HCT116 (cell line): ENCODE data around the gene SLC6A2. TPM values are rescaled to one million over a fixed set of nuclear protein-coding genes. Genes with fewer than 3 reads are reported as not detected.

Experiments
- ATAC-seq: fragments of 200-7000 bp; cut with Tn5 transposase; 2 replicates; pipeline ENCODE4 v1.9.1; 2020; ENCODE audit warnings: mild to moderate bottlenecking, moderate library complexity
- BruUV-seq: library from RNA; stranded (reverse); fragments of 400-500 nt; replicated peaks from 2 replicates; lab custom pipeline; 2021; lab: Mats Ljungman, UMichigan
- CTCF ChIA-PET: fragments of 300-600 bp; sonication (Branson Sonifier 250); formaldehyde crosslinking; loops from one replicate; lab custom pipeline; 2021; ENCODE audit warnings: antibody characterized with exemption; lab: Charles Lee
- POLR2A ChIA-PET: fragments of 300-600, 350-600 bp; sonication (Branson Sonifier 250); formaldehyde crosslinking; loops from one replicate; lab custom pipeline; 2021; ENCODE audit warnings: antibody characterized with exemption; lab: Charles Lee
- RAD21 ChIA-PET, 2 experiments: fragments of 300-600 bp; sonication (Branson Sonifier 250); formaldehyde crosslinking; loops; one replicate each; lab custom pipeline; 2023; ENCODE audit warnings: low total read pairs in 2 of 2; ENCODE audit not compliant: uncharacterized antibody in 2 of 2, unreplicated experiment in 2 of 2, low non-redundant PET in 1 of 2; lab: Charles Lee
- DNase-seq: peaks from one replicate; pipeline ENCODE4 v3.0.0-alpha.2; 2010; ENCODE audit warnings: low read depth, low spot score
- H2AFZ ChIP-seq: fragments of 200-600 bp; shearing (Covaris generic), sonication (generic); 2 replicates; pipeline ENCODE4 v1.6.1; 2017; ENCODE audit warnings: low read depth, mixed run types, mixed read lengths, antibody characterized with exemption, low read length; ENCODE audit not compliant: poor library complexity, severe bottlenecking
- H3K27ac ChIP-seq: 2 replicates; pipeline ENCODE4 v1.5.1; 2012; ENCODE audit warnings: low read depth, low read length
- H3K27me3 ChIP-seq: fragments of 200-600 bp; sonication (generic); 2 replicates; pipeline ENCODE4 v1.6.1; 2016; ENCODE audit warnings: mixed run types, low read length, mixed read lengths; ENCODE audit not compliant: insufficient read depth
- H3K36me3 ChIP-seq, 2 experiments: fragments of 200-500 bp in 1 of 2; fragments of 200-600 bp in 1 of 2; sonication (Bioruptor generic) in 1 of 2; sonication (generic) in 1 of 2; 2 replicates each; pipeline versions ENCODE4 v1.5.1 to v1.6.1; 2014 to 2016; ENCODE audit warnings: low read length in 2 of 2, inconsistent platforms in 1 of 2, mixed read lengths in 1 of 2, mixed run types in 1 of 2; ENCODE audit not compliant: insufficient read depth in 2 of 2, control insufficient read depth in 1 of 2
- H3K4me1 ChIP-seq, 2 experiments: fragments of 200-600 bp in 1 of 2; sonication (generic) in 1 of 2; 2 replicates each; pipeline versions ENCODE4 v1.5.1 to v1.6.1; 2012 to 2017; ENCODE audit warnings: low read length in 2 of 2, inconsistent platforms in 1 of 2, mild to moderate bottlenecking in 1 of 2, mixed read lengths in 1 of 2, mixed run types in 1 of 2, moderate library complexity in 1 of 2; ENCODE audit not compliant: insufficient read depth in 2 of 2, control insufficient read depth in 1 of 2
- H3K4me2 ChIP-seq: fragments of 200-600 bp; sonication (generic); 2 replicates; pipeline ENCODE4 v1.6.1; 2017; ENCODE audit warnings: mixed run types, low read length, mixed read lengths
- H3K4me3 ChIP-seq, 2 experiments: fragments of 200-600 bp in 1 of 2; sonication (generic) in 1 of 2; replicated peaks in 1 of 2; 2 replicates each; pipeline ENCODE4 v1.5.1; 2011 to 2016; ENCODE audit warnings: low read length in 2 of 2, control low read depth in 1 of 2, low read depth in 1 of 2, mild to moderate bottlenecking in 1 of 2, mixed read lengths in 1 of 2, mixed run types in 1 of 2
- H3K79me2 ChIP-seq: fragments of 200-600 bp; sonication (generic); 2 replicates; pipeline ENCODE4 v1.6.1; 2017; ENCODE audit warnings: mild to moderate bottlenecking, mixed run types, low read length, moderate library complexity, mixed read lengths; ENCODE audit not compliant: insufficient read depth
- H3K9ac ChIP-seq: fragments of 200-600 bp; sonication (generic); 2 replicates; pipeline ENCODE4 v1.6.1; 2016; ENCODE audit warnings: low read length, mixed read lengths
- H3K9me2 ChIP-seq: fragments of 200-600 bp; sonication (generic), shearing (Covaris generic); 2 replicates; pipeline ENCODE4 v1.6.1; 2017; ENCODE audit warnings: mixed run types, mild to moderate bottlenecking, moderate library complexity; ENCODE audit not compliant: insufficient read depth
- H3K9me3 ChIP-seq, 2 experiments: fragments of 200-500 bp in 1 of 2; fragments of 200-600 bp in 1 of 2; sonication (Bioruptor generic) in 1 of 2; sonication (generic) in 1 of 2; 2 replicates each; pipeline ENCODE4 v1.6.1; 2014 to 2017; ENCODE audit warnings: low read length in 2 of 2, mixed read lengths in 2 of 2, inconsistent platforms in 1 of 2, low read depth in 1 of 2, mild to moderate bottlenecking in 1 of 2, mixed run types in 1 of 2, moderate library complexity in 1 of 2; ENCODE audit not compliant: control insufficient read depth in 1 of 2, insufficient read depth in 1 of 2
- H4K20me1 ChIP-seq: fragments of 200-600 bp; sonication (generic), shearing (Covaris generic); 2 replicates; pipeline ENCODE4 v1.6.1; 2017; ENCODE audit warnings: mixed run types, mild to moderate bottlenecking, moderate library complexity; ENCODE audit not compliant: insufficient read depth
- CBX3 ChIP-seq: IDR thresholded peaks from 2 replicates; pipeline ENCODE4 v1.6.1; 2012; ENCODE audit warnings: low read depth
- CEBPB ChIP-seq: IDR thresholded peaks from 2 replicates; pipeline ENCODE4 v1.6.1; 2012; ENCODE audit warnings: low read depth
- EGR1 ChIP-seq: IDR thresholded peaks from 2 replicates; pipeline ENCODE4 v1.6.1; 2012; ENCODE audit warnings: low read depth
- EZH2 ChIP-seq: fragments of 200-600 bp; sonication (generic); IDR thresholded peaks from 2 replicates; pipeline ENCODE4 v1.6.1; 2017; ENCODE audit warnings: antibody characterized with exemption, mixed run types
- POLR2AphosphoS5 ChIP-seq: IDR thresholded peaks from 2 replicates; pipeline ENCODE4 v1.6.1; 2011; ENCODE audit warnings: mild to moderate bottlenecking, low read depth, low read length, moderate library complexity
- RAD21 ChIP-seq: IDR thresholded peaks from 2 replicates; pipeline ENCODE4 v1.6.1; 2012; ENCODE audit warnings: low read depth, mild to moderate bottlenecking
- SIN3A ChIP-seq: IDR thresholded peaks from 2 replicates; pipeline ENCODE4 v1.6.1; 2012; ENCODE audit warnings: low read depth
- SRF ChIP-seq: IDR thresholded peaks from 2 replicates; pipeline ENCODE4 v1.6.1; 2012; ENCODE audit warnings: low read depth
- YY1 ChIP-seq: IDR thresholded peaks from 2 replicates; pipeline ENCODE4 v1.6.1; 2011; ENCODE audit warnings: low read length, low read depth, moderate library complexity, mild to moderate bottlenecking; ENCODE audit not compliant: insufficient replicate concordance; ENCODE audit errors: extremely low read depth
- ZNF274 ChIP-seq: fragments of 200-500 bp; sonication (Bioruptor generic); IDR thresholded peaks from 2 replicates; pipeline ENCODE4 v1.6.1; 2014; ENCODE audit warnings: mild to moderate bottlenecking, low read depth, low read length, inconsistent platforms
- intact Hi-C: fragments of 100-400 bp; cut with micrococcal nuclease; formaldehyde crosslinking; loops from 2 replicates; pipeline ENCODE4 v1.10.0; 2022
- total RNA-seq: library from RNA; stranded (reverse); gene quantifications from one replicate; pipeline ENCODE4 v1.2.1, GENCODE V29; 2021; ENCODE audit not compliant: unreplicated experiment
- TF ChIP-seq, protein P1 (sequence below): IDR thresholded peaks from 2 replicates; pipeline ENCODE4 v1.6.1; 2012
- TF ChIP-seq, protein P2 (sequence below), 3 experiments: fragments of 200-600 bp in 1 of 3; sonication (generic) in 1 of 3; IDR thresholded peaks in 2 of 3; conservative IDR thresholded peaks in 1 of 3; 2 replicates each; pipeline ENCODE4 v1.5.1; 2012 to 2017; ENCODE audit warnings: low read depth in 2 of 3, low read length in 2 of 3, antibody characterized with exemption in 1 of 3, borderline replicate concordance in 1 of 3, control low read depth in 1 of 3, mild to moderate bottlenecking in 1 of 3, mixed read lengths in 1 of 3, mixed run types in 1 of 3, moderate library complexity in 1 of 3; ENCODE audit not compliant: insufficient read depth in 1 of 3
- TF ChIP-seq, protein P3 (sequence below): IDR thresholded peaks from 2 replicates; pipeline ENCODE4 v1.6.1; 2012; ENCODE audit warnings: low read depth
- TF ChIP-seq, protein P4 (sequence below): IDR thresholded peaks from 2 replicates; pipeline ENCODE4 v1.6.1; 2012

Gene SLC6A2
- total RNA-seq, 1 experiment from 2014 or later = not detected

DNA sequence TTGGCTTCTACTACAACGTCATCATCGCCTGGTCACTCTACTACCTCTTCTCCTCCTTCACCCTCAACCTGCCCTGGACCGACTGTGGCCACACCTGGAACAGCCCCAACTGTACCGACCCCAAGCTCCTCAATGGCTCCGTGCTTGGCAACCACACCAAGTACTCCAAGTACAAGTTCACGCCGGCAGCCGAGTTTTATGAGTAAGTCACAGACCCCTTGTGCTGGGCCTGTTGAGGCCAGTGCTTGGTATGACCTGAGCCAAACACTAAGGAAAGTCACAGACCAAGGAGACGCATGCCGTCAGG is 16.1 kb downstream of the SLC6A2 start:
- Histone ChIP-seq H2AFZ (no peak overlapping the region), H3K9me2 (no peaks in the 10 kb centered on the region), H3K27me3 (peaks cover 14% of the 10 kb centered on the region; the same call in 1 of the 2 replicates), H3K36me3 (no peaks in the 10 kb centered on the region), H3K4me1 (0 out of 4 replicates have a peak, but pooled peaks cover 0 to 3% of the 10 kb centered on the region in 2 experiments), H3K79me2 (no peaks in the 10 kb centered on the region), H3K4me2 (no peak overlapping the region), H3K9me3 (no peaks in the 10 kb centered on the region), H3K4me3 (no peak overlapping the region), H3K27ac (no peak overlapping the region), H3K9ac (no peak overlapping the region), H4K20me1 (no peaks in the 10 kb centered on the region)
- TF ChIP-seq SRF = no peak
- no peak for TF ChIP-seq POLR2AphosphoS5
- TF ChIP-seq CEBPB = no peak
- TF ChIP-seq, protein P1, sequence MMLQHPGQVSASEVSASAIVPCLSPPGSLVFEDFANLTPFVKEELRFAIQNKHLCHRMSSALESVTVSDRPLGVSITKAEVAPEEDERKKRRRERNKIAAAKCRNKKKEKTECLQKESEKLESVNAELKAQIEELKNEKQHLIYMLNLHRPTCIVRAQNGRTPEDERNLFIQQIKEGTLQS = no peak
- TF ChIP-seq RAD21 = no peak
- TF ChIP-seq CBX3 = no peak
- TF ChIP-seq, protein P2, sequence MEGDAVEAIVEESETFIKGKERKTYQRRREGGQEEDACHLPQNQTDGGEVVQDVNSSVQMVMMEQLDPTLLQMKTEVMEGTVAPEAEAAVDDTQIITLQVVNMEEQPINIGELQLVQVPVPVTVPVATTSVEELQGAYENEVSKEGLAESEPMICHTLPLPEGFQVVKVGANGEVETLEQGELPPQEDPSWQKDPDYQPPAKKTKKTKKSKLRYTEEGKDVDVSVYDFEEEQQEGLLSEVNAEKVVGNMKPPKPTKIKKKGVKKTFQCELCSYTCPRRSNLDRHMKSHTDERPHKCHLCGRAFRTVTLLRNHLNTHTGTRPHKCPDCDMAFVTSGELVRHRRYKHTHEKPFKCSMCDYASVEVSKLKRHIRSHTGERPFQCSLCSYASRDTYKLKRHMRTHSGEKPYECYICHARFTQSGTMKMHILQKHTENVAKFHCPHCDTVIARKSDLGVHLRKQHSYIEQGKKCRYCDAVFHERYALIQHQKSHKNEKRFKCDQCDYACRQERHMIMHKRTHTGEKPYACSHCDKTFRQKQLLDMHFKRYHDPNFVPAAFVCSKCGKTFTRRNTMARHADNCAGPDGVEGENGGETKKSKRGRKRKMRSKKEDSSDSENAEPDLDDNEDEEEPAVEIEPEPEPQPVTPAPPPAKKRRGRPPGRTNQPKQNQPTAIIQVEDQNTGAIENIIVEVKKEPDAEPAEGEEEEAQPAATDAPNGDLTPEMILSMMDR (IDR thresholded peaks at IDR 0.05 in 2 of 3, conservative IDR thresholded peaks at IDR 0.05 in 1 of 3; ENCODE audit: borderline replicate concordance in 1 of 3, insufficient read depth in 1 of 3, low read depth in 2 of 3, low read length in 2 of 3) = no peak
- TF ChIP-seq, protein P3, sequence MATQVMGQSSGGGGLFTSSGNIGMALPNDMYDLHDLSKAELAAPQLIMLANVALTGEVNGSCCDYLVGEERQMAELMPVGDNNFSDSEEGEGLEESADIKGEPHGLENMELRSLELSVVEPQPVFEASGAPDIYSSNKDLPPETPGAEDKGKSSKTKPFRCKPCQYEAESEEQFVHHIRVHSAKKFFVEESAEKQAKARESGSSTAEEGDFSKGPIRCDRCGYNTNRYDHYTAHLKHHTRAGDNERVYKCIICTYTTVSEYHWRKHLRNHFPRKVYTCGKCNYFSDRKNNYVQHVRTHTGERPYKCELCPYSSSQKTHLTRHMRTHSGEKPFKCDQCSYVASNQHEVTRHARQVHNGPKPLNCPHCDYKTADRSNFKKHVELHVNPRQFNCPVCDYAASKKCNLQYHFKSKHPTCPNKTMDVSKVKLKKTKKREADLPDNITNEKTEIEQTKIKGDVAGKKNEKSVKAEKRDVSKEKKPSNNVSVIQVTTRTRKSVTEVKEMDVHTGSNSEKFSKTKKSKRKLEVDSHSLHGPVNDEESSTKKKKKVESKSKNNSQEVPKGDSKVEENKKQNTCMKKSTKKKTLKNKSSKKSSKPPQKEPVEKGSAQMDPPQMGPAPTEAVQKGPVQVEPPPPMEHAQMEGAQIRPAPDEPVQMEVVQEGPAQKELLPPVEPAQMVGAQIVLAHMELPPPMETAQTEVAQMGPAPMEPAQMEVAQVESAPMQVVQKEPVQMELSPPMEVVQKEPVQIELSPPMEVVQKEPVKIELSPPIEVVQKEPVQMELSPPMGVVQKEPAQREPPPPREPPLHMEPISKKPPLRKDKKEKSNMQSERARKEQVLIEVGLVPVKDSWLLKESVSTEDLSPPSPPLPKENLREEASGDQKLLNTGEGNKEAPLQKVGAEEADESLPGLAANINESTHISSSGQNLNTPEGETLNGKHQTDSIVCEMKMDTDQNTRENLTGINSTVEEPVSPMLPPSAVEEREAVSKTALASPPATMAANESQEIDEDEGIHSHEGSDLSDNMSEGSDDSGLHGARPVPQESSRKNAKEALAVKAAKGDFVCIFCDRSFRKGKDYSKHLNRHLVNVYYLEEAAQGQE = no peak
- no peak for TF ChIP-seq SIN3A
- TF ChIP-seq YY1 = no peak
- TF ChIP-seq EZH2 = no peak
- no peak for TF ChIP-seq ZNF274
- no peak for TF ChIP-seq EGR1
- TF ChIP-seq, protein P4, sequence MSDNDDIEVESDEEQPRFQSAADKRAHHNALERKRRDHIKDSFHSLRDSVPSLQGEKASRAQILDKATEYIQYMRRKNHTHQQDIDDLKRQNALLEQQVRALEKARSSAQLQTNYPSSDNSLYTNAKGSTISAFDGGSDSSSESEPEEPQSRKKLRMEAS = no peak
- POLR2A ChIA-PET = no interaction called here
- intact Hi-C loops = no loop called here
- RAD21 ChIA-PET = no interaction called here
- ATAC-seq (no peak), DNase-seq (no peak)
- CTCF ChIA-PET = no interaction called here
- BruUV-seq = no TSS peak
